Measurements from ENCODE around the gene GPATCH1.

GPATCH1 gene

GRCh38 chr19:33063356-33063752 is 17.6 kb upstream of the GPATCH1 start:
- DNase-seq (ENCODE audit: low spot score), result no peak

GRCh38 chr19:33063753-33064457 is 17.1 kb upstream of the GPATCH1 start:
- DNase-seq (ENCODE audit: low spot score), result no peak

GRCh38 chr19:33064458-33064791 is 16.6 kb upstream of the GPATCH1 start:
- DNase-seq (ENCODE audit: low spot score), result no peak

- DNase-seq (ENCODE audit: low spot score), result peak; percentile 40
Observed at GRCh38 chr19:33064792-33065550, 16.0 kb upstream of the GPATCH1 start, which contains the start of gene RHPN2. TSS of gene RHPN2 (minus strand) at chr19:33064888. CDS start at chr19:33064852, 36 bp downstream.

- no peak for DNase-seq (ENCODE audit: low spot score)
Observed at GRCh38 chr19:33066543-33066942, 14.4 kb upstream of the GPATCH1 start.

DNA sequence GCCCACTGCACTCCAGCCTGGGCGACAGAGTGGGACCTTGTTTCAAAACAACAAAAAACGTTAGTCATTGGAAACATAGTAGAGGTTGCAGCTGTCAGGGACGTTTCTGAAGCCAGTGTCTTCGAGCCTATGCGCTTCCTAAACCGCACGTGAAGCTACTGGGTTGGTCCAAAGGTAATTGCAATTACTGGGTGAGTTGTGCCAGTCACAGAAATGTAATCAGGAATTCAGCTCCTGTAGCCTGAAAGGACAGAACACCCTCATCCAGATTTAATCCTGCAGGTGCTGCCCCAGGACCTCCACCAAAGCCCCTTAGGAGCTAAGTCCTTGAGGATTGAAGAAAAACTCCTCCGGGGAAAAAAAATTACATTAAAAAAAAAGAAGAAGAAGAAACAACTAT is 13.9 kb upstream of the GPATCH1 start:
- DNase-seq (ENCODE audit: low spot score), result no peak

- no peak for DNase-seq (ENCODE audit: low spot score)
Observed at GRCh38 chr19:33071887-33072286, 9.1 kb upstream of the GPATCH1 start.

GRCh38 chr19:33075519-33075918 is 5.5 kb upstream of the GPATCH1 start:
- no peak for DNase-seq (ENCODE audit: low spot score)

- DNase-seq (ENCODE audit: low spot score), result no peak
Observed at GRCh38 chr19:33085570-33086128, 4.7 kb downstream of the GPATCH1 start.

DNA sequence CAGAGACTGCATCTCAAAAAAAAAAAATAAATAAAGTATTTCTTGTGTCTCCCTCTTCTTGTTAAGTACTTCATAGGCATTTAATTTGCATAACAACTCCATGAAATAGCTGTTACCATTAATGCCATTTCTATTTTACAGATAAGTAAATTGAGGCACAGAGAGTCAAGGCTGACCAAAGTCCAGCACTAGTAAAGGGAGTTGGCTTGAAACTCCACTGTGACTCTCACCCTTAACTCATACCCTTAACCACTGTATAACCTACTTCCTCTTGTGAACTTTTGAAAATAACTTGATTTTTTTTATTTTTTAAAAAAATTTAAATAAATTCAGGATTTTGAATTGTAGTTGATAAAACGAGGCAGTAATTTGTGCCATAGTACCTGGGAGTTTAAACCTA is 6.0 kb downstream of the GPATCH1 start:
- no peak for DNase-seq (ENCODE audit: low spot score)

GRCh38 chr19:33089010-33089409 is 8.0 kb downstream of the GPATCH1 start:
- DNase-seq (ENCODE audit: low spot score), result no peak

GRCh38 chr19:33090179-33090578 is 9.2 kb downstream of the GPATCH1 start:
- DNase-seq (ENCODE audit: low spot score), result no peak

DNA sequence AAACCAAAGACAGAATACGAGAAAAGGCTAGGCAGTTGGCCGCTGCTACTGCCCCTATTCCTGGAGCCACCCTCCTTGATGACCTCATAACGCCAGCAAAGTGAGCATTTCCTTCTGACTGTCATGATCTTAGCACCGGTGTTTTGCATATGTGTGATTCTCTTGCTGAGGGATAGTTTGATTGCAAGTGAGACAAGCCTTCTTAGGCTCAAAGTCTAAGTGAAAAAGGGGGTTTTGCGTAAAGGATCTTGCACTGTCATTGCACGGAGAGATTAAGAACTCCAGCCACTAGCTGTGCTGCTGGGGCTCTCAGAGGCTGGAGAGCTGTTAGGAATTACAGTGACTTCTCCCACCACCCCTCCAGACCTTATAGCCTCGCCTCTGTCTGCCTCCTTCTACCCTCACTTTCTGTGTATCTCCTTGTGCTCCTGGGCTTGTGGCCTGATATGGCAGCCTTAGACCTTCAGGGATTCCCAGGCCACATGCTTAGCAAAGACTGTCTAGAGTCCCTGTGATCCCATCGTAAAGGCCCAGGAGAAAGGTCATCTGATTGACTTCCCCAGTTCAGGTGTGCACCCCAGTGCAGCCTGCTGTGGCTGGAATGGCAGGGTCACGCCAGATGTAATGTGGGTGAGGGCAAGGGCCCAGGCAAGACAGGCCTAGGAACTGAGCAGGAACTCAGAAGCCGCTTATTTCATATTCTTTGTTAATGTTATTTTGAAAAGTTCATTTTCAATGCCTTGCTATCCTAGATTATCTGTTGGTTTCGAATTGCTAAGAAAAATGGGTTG is 12.6 kb downstream of the GPATCH1 start:
- no peak for DNase-seq (ENCODE audit: low spot score)

DNA sequence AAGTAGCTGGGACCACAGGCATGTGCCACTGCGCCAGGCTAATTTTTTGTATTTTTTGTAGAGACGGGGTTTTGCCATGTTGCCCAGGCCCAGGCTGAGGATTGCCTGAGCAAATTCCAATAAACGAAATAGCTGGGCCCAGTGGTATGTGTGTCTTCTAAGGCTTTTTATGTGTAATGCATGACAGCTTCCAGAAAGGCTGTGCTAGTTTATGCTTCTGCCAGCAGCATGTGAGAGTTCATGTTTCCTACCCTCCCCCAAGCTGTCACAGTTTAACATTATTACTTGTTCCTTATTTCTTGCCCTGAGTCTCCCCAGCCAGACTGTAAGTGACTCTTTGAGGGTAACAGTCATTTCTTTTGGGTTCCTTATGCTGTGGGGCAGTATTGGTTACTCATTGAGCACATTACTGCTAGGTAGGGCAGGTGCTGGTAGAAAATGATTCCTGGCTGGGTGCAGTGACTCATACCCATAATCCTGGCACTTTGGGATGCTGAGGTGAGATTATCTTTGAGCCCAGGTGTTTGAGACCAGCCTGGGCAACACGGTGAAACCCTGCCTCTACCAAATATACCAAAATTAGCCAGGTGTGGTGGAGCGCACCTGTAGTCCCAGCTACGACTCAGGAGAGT is 13.6 kb downstream of the GPATCH1 start:
- no peak for DNase-seq (ENCODE audit: low spot score)

GRCh38 chr19:33096005-33096404 is 15.0 kb downstream of the GPATCH1 start:
- DNase-seq (ENCODE audit: low spot score), result no peak

DNA sequence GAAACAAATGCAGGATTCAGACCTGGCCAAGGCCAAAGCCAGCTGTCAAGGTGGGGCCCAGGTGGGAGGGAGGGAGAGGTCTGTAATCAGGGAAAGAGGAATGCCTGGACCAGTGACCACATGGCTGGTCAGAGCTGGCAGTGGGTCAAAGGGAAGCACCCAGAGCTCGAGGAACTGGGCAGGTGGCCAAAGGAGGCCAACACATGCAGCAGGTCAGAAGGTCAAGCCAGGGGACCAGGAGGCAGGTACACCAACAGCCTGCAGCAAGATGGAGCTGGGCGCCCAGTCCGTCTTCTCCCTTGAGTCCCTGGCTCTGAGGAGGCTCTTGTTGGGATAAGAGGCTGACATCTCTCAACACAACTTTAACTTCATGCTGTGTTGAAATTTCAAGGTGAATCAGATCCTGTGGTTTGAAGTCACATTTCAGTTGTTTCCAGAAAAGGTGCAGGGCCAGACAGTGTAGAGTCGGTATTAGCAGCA is 17.1 kb downstream of the GPATCH1 start:
- no peak for DNase-seq (ENCODE audit: low spot score)

GRCh38 chr19:33100894-33101644 is 20.1 kb downstream of the GPATCH1 start:
- no peak for DNase-seq (ENCODE audit: low spot score)

DNA sequence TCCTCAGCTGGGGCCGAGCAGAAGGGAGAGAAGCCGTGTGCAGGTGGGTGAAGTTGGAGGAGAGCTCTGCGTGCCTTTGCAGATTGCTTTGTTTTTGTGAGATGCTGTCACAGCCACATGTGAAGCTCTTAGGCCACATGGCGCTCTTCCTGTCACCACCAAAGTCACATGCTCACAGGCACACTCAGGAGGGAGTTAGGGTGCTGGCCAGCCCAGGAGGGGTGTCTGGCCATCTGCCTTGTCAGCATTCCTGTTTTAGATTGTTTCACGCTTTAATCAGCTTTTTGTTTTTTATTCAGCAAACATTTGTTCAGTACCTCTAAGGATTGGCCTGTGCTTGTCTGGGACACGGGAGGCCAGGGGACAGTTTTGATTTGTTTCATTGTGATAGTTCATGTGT is 21.9 kb downstream of the GPATCH1 start:
- DNase-seq (ENCODE audit: low spot score), result no peak

GRCh38 chr19:33108161-33108560 is 27.2 kb downstream of the GPATCH1 start:
- no peak for DNase-seq (ENCODE audit: low spot score)

GRCh38 chr19:33110137-33110910 is 29.3 kb downstream of the GPATCH1 start:
- no peak for DNase-seq (ENCODE audit: low spot score)
